GM19324 (cell line): Measurements from ENCODE around the gene RAD51.

ENCODE experiments used
- ATAC-seq: cut with Tn5 transposase; IDR thresholded peaks from one replicate; pipeline ENCODE4 v1.9.1; 2021; ENCODE audit warnings: mild to moderate bottlenecking, moderate library complexity; ENCODE audit not compliant: unreplicated experiment, low FRiP score

RAD51 gene

DNA sequence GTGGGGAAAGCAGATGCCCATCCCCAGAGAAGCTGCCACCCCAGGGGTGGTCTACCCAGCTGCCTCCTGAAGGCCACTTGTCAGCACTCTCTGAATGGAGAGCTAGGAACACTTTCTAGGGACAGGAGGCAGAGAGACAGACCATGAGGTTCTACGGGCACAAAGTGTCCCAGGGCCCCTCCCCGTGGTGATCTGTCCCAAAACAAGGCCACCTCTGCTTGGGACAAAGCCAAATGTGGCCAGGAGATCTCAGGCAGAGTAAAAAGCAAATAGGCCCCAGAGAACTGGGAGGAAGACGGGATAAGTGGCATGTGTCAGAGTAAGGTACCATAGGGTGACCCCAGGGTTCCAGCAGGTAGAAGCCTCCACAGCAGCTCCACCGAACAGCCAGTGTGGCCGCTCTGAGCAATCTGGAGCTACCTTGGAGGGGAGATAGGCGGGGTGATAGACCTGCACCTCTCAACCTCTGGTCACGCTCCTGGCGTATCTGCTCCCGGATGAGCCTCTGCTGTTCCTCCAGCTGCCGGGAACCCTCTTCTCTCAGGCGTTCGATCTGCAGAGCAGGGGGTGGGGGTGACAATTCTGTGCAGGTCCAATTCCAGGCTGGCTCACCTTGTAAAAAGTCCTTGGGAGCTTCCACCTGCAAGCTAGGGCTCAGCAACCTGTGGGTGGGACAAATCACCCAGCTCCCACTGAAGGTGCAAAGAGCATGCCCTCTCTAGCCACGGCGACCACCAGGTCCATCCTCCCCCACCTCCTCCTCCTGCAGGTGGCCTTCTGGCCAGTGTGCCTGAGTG lies 81.0 kb downstream of the RAD51 start:
- ATAC-seq, result no peak

DNA sequence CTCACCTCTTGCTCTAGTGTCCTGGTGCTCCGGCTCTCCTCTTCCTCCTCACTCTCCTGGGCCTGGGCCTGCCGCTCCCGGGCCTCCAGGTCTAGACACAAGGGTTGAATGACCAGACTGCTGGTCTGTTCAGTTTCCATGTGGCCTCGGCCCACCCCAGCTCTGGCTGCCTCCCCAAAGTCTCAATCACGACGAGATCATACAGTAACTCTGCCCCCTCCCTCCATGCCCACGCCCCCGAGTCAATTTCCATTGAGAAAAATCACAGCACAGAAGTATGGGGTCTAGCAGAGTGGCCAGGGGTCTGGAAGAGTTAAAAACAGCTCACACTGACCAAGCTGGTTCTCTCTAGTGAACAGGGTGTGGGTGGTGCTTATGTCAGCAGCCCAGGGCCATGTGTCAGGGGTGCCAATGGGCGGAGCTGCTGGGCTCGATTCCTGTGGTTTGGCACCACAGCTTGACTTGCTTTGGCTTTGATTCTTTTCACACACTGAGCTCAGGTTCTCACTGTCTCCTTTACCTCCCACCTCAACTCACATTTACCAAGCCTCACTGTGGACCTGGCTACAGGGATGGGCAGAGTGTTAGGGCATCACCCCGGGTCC lies 81.7 kb downstream of the RAD51 start:
- no peak for ATAC-seq
